ENCODE data around the gene ADGRV1.

Gene ADGRV1

DNA sequence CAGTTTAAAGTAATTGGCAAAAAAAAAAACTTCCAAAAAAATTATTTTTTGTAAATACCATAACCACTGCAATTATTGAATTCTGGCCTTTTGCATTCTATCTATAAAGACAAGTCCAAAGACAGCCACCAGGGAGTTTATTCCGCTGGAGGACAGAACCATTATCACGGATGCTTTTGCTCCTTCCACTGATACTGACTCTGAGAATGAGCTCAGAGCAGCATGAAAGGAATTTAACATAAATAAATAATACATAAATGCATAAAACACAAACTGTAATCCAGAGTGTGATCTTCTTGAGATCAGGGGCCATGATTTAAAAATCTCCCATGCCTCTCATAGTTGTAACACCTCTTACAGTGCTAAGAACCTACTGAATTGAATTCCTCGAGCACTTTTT, 559.8 kb downstream of the ADGRV1 start:
- no peak overlapping the region for H3K9ac ChIP-seq (ENCODE audit: low read depth in 1 of 2, low read length in 2 of 2)
- no peak overlapping the region for H3K4me3 ChIP-seq (ENCODE audit: low read length in 2 of 2)
- H3K36me3 ChIP-seq (ENCODE audit: control insufficient read depth in 2 of 2, insufficient read depth in 2 of 2, low read length in 2 of 2): no peaks in the 10 kb centered on the region
- H3K27me3 ChIP-seq (ENCODE audit: control insufficient read depth in 2 of 2, insufficient read depth in 2 of 2, low read length in 2 of 2): no peaks in the 10 kb centered on the region
- no peak overlapping the region for H3K27ac ChIP-seq (ENCODE audit: low read depth in 2 of 2, low read length in 2 of 2)
- H3K4me1 ChIP-seq (ENCODE audit: control insufficient read depth in 2 of 2, insufficient read depth in 2 of 2, low read length in 2 of 2): no peaks in the 10 kb centered on the region
- H3K9me3 ChIP-seq (ENCODE audit: control insufficient read depth in 2 of 2, low read length in 2 of 2): no peaks in the 10 kb centered on the region

DNA sequence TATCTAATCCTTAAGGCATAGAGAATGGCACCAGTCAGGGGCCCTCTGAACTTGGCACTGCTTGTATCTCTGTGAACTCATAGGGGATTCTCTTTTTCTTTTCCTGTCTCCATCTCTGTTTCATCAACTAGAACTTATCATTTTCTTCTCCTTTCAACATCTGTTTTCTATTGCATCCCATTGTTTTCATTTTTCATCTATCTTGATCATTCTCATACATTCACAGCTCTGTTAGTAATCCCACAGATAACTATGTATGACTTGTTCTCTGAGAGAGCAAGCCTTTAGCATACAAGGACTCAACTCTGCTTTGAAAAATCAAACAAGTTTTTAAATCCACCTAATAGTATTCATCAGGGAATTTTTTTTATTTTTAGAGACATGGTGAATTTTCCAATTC, 560.2 kb downstream of the ADGRV1 start:
- Histone ChIP-seq H3K27ac (ENCODE audit: low read depth in 2 of 2, low read length in 2 of 2) (no peak overlapping the region), H3K4me1 (ENCODE audit: control insufficient read depth in 2 of 2, insufficient read depth in 2 of 2, low read length in 2 of 2) (no peaks in the 10 kb centered on the region), H3K27me3 (ENCODE audit: control insufficient read depth in 2 of 2, insufficient read depth in 2 of 2, low read length in 2 of 2) (no peaks in the 10 kb centered on the region), H3K9me3 (ENCODE audit: control insufficient read depth in 2 of 2, low read length in 2 of 2) (no peaks in the 10 kb centered on the region), H3K4me3 (ENCODE audit: low read length in 2 of 2) (no peak overlapping the region), H3K9ac (ENCODE audit: low read depth in 1 of 2, low read length in 2 of 2) (no peak overlapping the region), H3K36me3 (ENCODE audit: control insufficient read depth in 2 of 2, insufficient read depth in 2 of 2, low read length in 2 of 2) (no peaks in the 10 kb centered on the region)

DNA sequence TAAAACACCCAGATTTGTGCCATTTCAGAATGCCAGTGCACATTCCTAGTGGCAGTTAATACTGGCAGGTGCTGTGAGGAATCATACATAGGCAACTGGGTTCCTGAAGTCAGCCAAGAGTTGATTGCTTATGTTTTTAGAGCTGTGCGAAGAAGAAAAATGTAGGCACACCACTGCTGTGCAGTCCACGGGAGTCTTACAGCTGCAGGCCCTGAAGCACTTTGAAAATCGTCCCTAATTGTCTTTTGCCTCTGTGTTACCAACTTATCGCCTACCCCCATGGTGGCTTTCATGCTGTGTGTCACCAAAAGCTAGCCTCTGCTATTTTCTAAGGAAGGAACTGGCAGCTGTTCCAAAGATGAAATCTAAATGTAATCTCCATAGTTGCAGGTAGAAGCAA, 560.6 kb downstream of the ADGRV1 start:
- no peaks in the 10 kb centered on the region for H3K9me3 ChIP-seq (ENCODE audit: control insufficient read depth in 2 of 2, low read length in 2 of 2)
- H3K4me3 ChIP-seq (ENCODE audit: low read length in 2 of 2): no peak overlapping the region
- no peaks in the 10 kb centered on the region for H3K36me3 ChIP-seq (ENCODE audit: control insufficient read depth in 2 of 2, insufficient read depth in 2 of 2, low read length in 2 of 2)
- no peak overlapping the region for H3K9ac ChIP-seq (ENCODE audit: low read depth in 1 of 2, low read length in 2 of 2)
- no peaks in the 10 kb centered on the region for H3K4me1 ChIP-seq (ENCODE audit: control insufficient read depth in 2 of 2, insufficient read depth in 2 of 2, low read length in 2 of 2)
- H3K27me3 ChIP-seq (ENCODE audit: control insufficient read depth in 2 of 2, insufficient read depth in 2 of 2, low read length in 2 of 2): no peaks in the 10 kb centered on the region
- H3K27ac ChIP-seq (ENCODE audit: low read depth in 2 of 2, low read length in 2 of 2): no peak overlapping the region

DNA sequence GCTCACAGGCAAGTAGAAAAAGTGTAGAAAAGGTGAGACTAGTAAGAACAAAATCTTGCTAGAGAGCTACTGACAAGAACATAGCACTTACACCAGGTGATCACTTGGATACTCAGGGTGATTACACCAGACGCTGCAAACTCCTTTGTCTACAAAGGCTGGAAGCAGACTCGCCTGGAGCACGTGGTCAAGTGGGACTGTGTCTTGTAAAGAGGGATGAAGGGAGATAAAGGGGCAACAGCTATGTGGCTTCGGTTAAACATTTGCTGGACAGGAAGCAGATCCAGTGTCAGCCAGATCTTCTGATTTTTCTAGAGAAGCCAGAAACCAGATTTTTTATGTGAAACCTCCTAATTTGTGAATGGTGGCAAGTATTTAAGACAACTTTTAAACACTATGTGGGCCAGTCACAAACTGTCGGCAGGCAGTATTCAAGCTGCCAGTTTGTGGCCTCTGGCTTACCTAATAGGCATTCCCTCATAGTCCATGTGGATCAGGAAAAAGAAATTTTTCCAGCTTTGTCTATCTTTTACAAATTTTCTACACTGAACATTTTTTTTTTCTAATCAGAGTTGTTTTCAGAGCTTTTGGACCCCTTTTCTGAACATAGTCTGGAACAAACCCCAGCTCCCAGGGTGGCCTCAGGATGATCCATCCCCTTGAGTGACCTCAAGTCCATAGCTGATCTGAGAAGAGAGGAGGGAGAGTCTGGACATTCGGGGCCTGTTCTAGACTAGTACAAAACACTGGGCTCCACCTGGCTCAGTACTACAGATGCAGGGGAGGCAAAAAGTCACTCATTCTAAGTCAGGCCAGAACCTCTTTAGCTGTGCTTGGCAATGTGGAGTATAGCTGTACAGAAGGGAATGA, 561.6 kb downstream of the ADGRV1 start:
- H3K27ac ChIP-seq (ENCODE audit: low read depth in 2 of 2, low read length in 2 of 2): peak overlapping the region in 1 of 2 donors; percentile 62
- H3K9ac ChIP-seq (ENCODE audit: low read depth in 1 of 2, low read length in 2 of 2): no peak overlapping the region
- no peaks in the 10 kb centered on the region for H3K9me3 ChIP-seq (ENCODE audit: control insufficient read depth in 2 of 2, low read length in 2 of 2)
- H3K36me3 ChIP-seq (ENCODE audit: control insufficient read depth in 2 of 2, insufficient read depth in 2 of 2, low read length in 2 of 2): no peaks in the 10 kb centered on the region
- no peaks in the 10 kb centered on the region for H3K4me1 ChIP-seq (ENCODE audit: control insufficient read depth in 2 of 2, insufficient read depth in 2 of 2, low read length in 2 of 2)
- no peaks in the 10 kb centered on the region for H3K27me3 ChIP-seq (ENCODE audit: control insufficient read depth in 2 of 2, insufficient read depth in 2 of 2, low read length in 2 of 2)
- no peak overlapping the region for H3K4me3 ChIP-seq (ENCODE audit: low read length in 2 of 2)

DNA sequence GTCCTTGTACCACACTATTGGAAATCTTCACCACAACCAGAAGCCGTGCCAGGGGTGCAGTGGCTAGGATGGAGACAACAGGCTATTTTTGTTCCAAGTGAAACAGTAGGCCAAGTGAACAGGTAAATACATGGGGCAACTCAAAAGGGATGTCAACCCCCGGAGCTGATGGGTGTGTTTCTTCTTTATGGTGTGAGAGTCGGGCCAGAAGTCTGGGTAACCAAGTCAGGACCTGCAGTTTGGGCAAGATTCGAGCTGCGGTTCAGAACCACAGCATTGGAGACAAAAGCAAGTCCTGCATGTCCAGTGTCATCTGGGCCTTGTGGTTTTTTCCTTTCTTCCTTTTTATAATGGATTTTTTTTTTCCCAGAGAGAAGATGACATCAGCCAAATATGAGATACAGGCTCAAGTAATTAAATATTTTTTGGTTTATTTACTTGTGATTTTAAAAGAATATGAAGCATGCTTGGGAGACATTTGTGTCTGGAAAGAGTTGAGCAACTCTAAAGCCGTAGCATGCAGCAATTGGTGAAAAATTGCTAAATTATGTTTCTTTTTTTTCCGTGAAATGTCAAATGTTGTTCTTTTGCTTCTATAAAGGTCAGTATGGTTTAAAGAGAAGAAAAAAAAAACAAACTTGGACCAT, 562.9 kb downstream of the ADGRV1 start:
- peak overlapping the region in 1 of 2 donors; percentile 62 for H3K27ac ChIP-seq (ENCODE audit: low read depth in 2 of 2, low read length in 2 of 2)
- H3K4me3 ChIP-seq (ENCODE audit: low read length in 2 of 2): no peak overlapping the region
- no peaks in the 10 kb centered on the region for H3K36me3 ChIP-seq (ENCODE audit: control insufficient read depth in 2 of 2, insufficient read depth in 2 of 2, low read length in 2 of 2)
- H3K9me3 ChIP-seq (ENCODE audit: control insufficient read depth in 2 of 2, low read length in 2 of 2): no peaks in the 10 kb centered on the region
- no peak overlapping the region for H3K9ac ChIP-seq (ENCODE audit: low read depth in 1 of 2, low read length in 2 of 2)
- peaks cover 2 to 3% of the 10 kb centered on the region in 2 donors for H3K4me1 ChIP-seq (ENCODE audit: control insufficient read depth in 2 of 2, insufficient read depth in 2 of 2, low read length in 2 of 2)
- no peaks in the 10 kb centered on the region for H3K27me3 ChIP-seq (ENCODE audit: control insufficient read depth in 2 of 2, insufficient read depth in 2 of 2, low read length in 2 of 2)

DNA sequence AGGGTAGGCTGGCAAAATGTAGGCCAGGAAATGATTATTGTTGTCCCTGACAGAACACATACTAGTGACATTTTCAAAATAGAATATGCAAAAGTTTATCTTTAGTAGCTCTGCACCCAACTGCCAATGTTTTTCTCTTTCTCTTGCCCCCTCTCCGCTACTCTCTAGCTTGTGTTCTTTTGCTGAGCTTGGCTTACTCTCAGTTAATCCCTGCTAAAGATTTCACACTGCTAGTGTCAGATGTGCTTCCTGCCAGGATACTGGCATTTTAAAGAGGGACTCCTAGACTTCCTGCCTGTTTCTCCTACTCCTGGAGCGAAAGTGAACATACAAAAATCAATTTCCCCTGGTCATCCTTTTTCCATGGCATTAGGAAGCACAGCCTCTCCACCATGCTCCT, 564.1 kb downstream of the ADGRV1 start:
- H3K4me1 ChIP-seq (ENCODE audit: control insufficient read depth in 2 of 2, insufficient read depth in 2 of 2, low read length in 2 of 2): peaks cover 12 to 13% of the 10 kb centered on the region in 2 donors
- H3K9me3 ChIP-seq (ENCODE audit: control insufficient read depth in 2 of 2, low read length in 2 of 2): no peaks in the 10 kb centered on the region
- H3K27me3 ChIP-seq (ENCODE audit: control insufficient read depth in 2 of 2, insufficient read depth in 2 of 2, low read length in 2 of 2): no peaks in the 10 kb centered on the region
- H3K27ac ChIP-seq (ENCODE audit: low read depth in 2 of 2, low read length in 2 of 2): peak overlapping the region in 1 of 2 donors; percentile 0
- H3K36me3 ChIP-seq (ENCODE audit: control insufficient read depth in 2 of 2, insufficient read depth in 2 of 2, low read length in 2 of 2): no peaks in the 10 kb centered on the region
- no peak overlapping the region for H3K9ac ChIP-seq (ENCODE audit: low read depth in 1 of 2, low read length in 2 of 2)
- no peak overlapping the region for H3K4me3 ChIP-seq (ENCODE audit: low read length in 2 of 2)

DNA sequence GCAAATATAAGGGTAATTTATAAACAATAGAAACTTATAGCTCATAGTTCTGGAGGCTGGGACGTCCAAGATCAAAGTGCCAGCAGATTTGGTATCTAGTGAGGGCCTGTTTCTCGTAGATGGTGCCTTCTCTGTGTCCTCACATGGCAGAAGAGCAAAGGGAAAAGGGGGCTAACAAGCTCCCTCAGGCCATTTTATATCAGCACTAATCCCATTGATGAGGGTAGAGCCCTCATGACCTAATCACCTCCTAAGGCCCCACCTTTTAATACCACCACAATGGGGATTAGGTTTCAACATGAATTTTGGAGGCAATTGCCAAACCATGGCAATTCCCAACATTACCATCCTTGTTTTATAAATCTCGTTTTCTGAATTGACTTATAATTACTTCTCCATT, 564.7 kb downstream of the ADGRV1 start:
- Histone ChIP-seq H3K4me3 (ENCODE audit: low read length in 2 of 2) (no peak overlapping the region), H3K27ac (ENCODE audit: low read depth in 2 of 2, low read length in 2 of 2) (no peak overlapping the region), H3K9ac (ENCODE audit: low read depth in 1 of 2, low read length in 2 of 2) (no peak overlapping the region), H3K9me3 (ENCODE audit: control insufficient read depth in 2 of 2, low read length in 2 of 2) (no peaks in the 10 kb centered on the region), H3K4me1 (ENCODE audit: control insufficient read depth in 2 of 2, insufficient read depth in 2 of 2, low read length in 2 of 2) (peaks cover 13 to 17% of the 10 kb centered on the region in 2 donors), H3K36me3 (ENCODE audit: control insufficient read depth in 2 of 2, insufficient read depth in 2 of 2, low read length in 2 of 2) (no peaks in the 10 kb centered on the region), H3K27me3 (ENCODE audit: control insufficient read depth in 2 of 2, insufficient read depth in 2 of 2, low read length in 2 of 2) (no peaks in the 10 kb centered on the region)

DNA sequence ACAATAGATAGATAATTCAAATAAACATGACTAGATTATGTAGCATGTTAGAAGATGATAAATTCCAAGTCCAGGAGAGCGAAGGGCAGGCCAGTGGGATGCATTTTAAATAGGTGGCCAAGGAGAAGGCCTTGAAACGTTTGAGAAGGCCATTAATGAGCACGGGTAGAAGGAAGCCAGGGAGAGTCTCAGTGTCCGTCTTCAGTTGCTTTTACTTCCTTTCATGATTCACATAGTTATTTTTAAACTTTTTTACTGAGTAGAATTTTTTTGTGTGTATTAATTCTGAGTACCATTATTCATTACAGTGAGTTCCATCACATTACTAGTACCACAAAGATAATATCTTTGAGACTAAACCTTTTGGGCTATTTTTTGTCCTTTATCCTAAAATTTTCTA, 565.3 kb downstream of the ADGRV1 start:
- Histone ChIP-seq H3K9me3 (ENCODE audit: control insufficient read depth in 2 of 2, low read length in 2 of 2) (no peaks in the 10 kb centered on the region), H3K27me3 (ENCODE audit: control insufficient read depth in 2 of 2, insufficient read depth in 2 of 2, low read length in 2 of 2) (no peaks in the 10 kb centered on the region), H3K4me1 (ENCODE audit: control insufficient read depth in 2 of 2, insufficient read depth in 2 of 2, low read length in 2 of 2) (peaks cover 13 to 17% of the 10 kb centered on the region in 2 donors), H3K27ac (ENCODE audit: low read depth in 2 of 2, low read length in 2 of 2) (no peak overlapping the region), H3K4me3 (ENCODE audit: low read length in 2 of 2) (no peak overlapping the region), H3K36me3 (ENCODE audit: control insufficient read depth in 2 of 2, insufficient read depth in 2 of 2, low read length in 2 of 2) (no peaks in the 10 kb centered on the region), H3K9ac (ENCODE audit: low read depth in 1 of 2, low read length in 2 of 2) (no peak overlapping the region)

DNA sequence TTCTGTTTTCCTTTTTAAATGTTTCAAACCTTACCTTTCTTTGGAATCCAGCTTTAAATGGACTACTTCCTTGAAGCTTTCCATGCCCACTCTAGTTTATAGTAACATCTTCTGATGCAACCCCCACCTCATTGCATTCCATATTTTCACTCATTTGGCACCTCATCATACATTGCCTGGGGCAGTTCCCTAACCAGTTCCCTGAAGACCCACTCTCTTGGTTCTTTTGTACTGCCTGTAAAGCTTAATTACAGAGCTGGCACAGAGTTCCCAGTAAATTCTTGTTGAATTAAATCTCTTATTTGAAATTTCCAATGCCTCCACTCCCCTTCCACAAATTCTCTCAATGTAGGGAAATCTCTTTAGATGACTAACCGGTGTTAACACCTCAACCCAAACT, 567.3 kb downstream of the ADGRV1 start:
- Histone ChIP-seq H3K27ac (ENCODE audit: low read depth in 2 of 2, low read length in 2 of 2) (peak overlapping the region; percentile 35 to 45), H3K36me3 (ENCODE audit: control insufficient read depth in 2 of 2, insufficient read depth in 2 of 2, low read length in 2 of 2) (no peaks in the 10 kb centered on the region), H3K9ac (ENCODE audit: low read depth in 1 of 2, low read length in 2 of 2) (no peak overlapping the region), H3K4me3 (ENCODE audit: low read length in 2 of 2) (no peak overlapping the region), H3K27me3 (ENCODE audit: control insufficient read depth in 2 of 2, insufficient read depth in 2 of 2, low read length in 2 of 2) (no peaks in the 10 kb centered on the region), H3K4me1 (ENCODE audit: control insufficient read depth in 2 of 2, insufficient read depth in 2 of 2, low read length in 2 of 2) (peaks cover 13 to 17% of the 10 kb centered on the region in 2 donors), H3K9me3 (ENCODE audit: control insufficient read depth in 2 of 2, low read length in 2 of 2) (no peaks in the 10 kb centered on the region)

DNA sequence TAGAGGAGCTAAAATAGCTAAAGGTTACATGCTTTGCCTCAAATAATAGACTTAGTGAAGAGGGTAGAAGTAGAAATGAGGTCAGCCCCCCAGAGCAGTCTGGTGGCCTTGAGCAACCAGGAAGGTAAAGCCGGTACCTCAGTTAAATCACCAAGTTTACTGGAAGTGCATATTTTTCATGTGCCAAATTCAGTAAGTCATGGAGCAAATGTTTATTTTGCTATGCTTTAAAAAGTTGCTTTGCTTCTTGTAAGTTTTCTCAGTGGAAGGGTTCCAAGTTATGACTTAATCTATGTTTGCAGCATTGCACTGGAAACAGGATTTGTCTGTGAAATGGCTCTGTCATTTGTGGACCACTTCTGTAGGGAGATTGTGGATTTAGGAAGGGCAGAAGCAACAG, 567.9 kb downstream of the ADGRV1 start:
- H3K9ac ChIP-seq (ENCODE audit: low read depth in 1 of 2, low read length in 2 of 2): no peak overlapping the region
- H3K27me3 ChIP-seq (ENCODE audit: control insufficient read depth in 2 of 2, insufficient read depth in 2 of 2, low read length in 2 of 2): no peaks in the 10 kb centered on the region

More for the DNA sequence above, 567.9 kb downstream of the ADGRV1 start:
- Histone ChIP-seq H3K36me3 (ENCODE audit: control insufficient read depth in 2 of 2, insufficient read depth in 2 of 2, low read length in 2 of 2) (no peaks in the 10 kb centered on the region), H3K9me3 (ENCODE audit: control insufficient read depth in 2 of 2, low read length in 2 of 2) (no peaks in the 10 kb centered on the region), H3K27ac (ENCODE audit: low read depth in 2 of 2, low read length in 2 of 2) (peak overlapping the region; percentile 35 to 45), H3K4me1 (ENCODE audit: control insufficient read depth in 2 of 2, insufficient read depth in 2 of 2, low read length in 2 of 2) (peaks cover 13 to 17% of the 10 kb centered on the region in 2 donors), H3K4me3 (ENCODE audit: low read length in 2 of 2) (no peak overlapping the region)
